DND-41 (cell line): ENCODE data around the gene LLPH.

ENCODE experiments used
- ATAC-seq: fragments of 200-7000 bp; cut with Tn5 transposase; 3 replicates; pipeline ENCODE4 v1.9.1; 2021; ENCODE audit warnings: low read depth; ENCODE audit not compliant: insufficient read depth
- DNase-seq: peaks from one replicate; pipeline ENCODE4 v3.0.0-alpha.2; 2020
- H2AFZ ChIP-seq: 2 replicates; pipeline ENCODE4 v1.6.0; 2012; ENCODE audit warnings: low read depth, low read length
- H3K27ac ChIP-seq: 2 replicates; pipeline ENCODE4 v1.5.1; 2012; ENCODE audit warnings: low read length, inconsistent platforms
- H3K27me3 ChIP-seq: fragments of 200-600 bp; sonication (generic); 2 replicates; pipeline ENCODE4 v1.6.0; 2012; ENCODE audit warnings: low read length, mild to moderate bottlenecking, inconsistent platforms; ENCODE audit not compliant: insufficient read depth, poor library complexity
- H3K36me3 ChIP-seq: 2 replicates; pipeline ENCODE4 v1.5.1; 2012; ENCODE audit warnings: low read length, inconsistent platforms; ENCODE audit not compliant: insufficient read depth
- H3K4me1 ChIP-seq: 2 replicates; pipeline ENCODE4 v1.5.1; 2012; ENCODE audit warnings: mild to moderate bottlenecking, low read length; ENCODE audit not compliant: insufficient read depth
- H3K4me2 ChIP-seq: 2 replicates; pipeline ENCODE4 v1.6.0; 2012; ENCODE audit warnings: mild to moderate bottlenecking, moderate library complexity, low read length, inconsistent platforms; ENCODE audit not compliant: insufficient read depth
- H3K4me3 ChIP-seq, 2 experiments: fragments of 200-600 bp in 1 of 2; shearing (Covaris generic) in 1 of 2; 2 replicates each; pipeline ENCODE4 v1.5.1; 2012 to 2016; ENCODE audit warnings: inconsistent platforms in 2 of 2, low read length in 2 of 2, mild to moderate bottlenecking in 2 of 2, low read depth in 1 of 2, moderate library complexity in 1 of 2
- H3K79me2 ChIP-seq: 2 replicates; pipeline ENCODE4 v1.6.0; 2012; ENCODE audit warnings: low read length, inconsistent platforms; ENCODE audit not compliant: insufficient read depth
- H3K9ac ChIP-seq: 2 replicates; pipeline ENCODE4 v1.6.0; 2012; ENCODE audit warnings: low read depth, mild to moderate bottlenecking, inconsistent platforms, low read length, moderate library complexity
- H3K9me3 ChIP-seq: 2 replicates; pipeline ENCODE4 v1.5.1; 2012; ENCODE audit warnings: low read length, moderate library complexity, mild to moderate bottlenecking, inconsistent platforms; ENCODE audit not compliant: insufficient read depth, severe bottlenecking
- H4K20me1 ChIP-seq: 2 replicates; pipeline ENCODE4 v1.6.0; 2012; ENCODE audit warnings: low read length; ENCODE audit not compliant: insufficient read depth
- EZH2 ChIP-seq: IDR thresholded peaks from 3 replicates; pipeline ENCODE4 v1.6.1; 2012; ENCODE audit warnings: borderline replicate concordance, low read depth, mild to moderate bottlenecking, moderate library complexity, low read length, inconsistent platforms; ENCODE audit not compliant: severe bottlenecking
- TF ChIP-seq, protein P1 (sequence below): IDR thresholded peaks from 2 replicates; pipeline ENCODE4 v1.5.1; 2012; ENCODE audit warnings: borderline replicate concordance, low read length, moderate library complexity, mild to moderate bottlenecking; ENCODE audit not compliant: poor library complexity, severe bottlenecking; ENCODE audit errors: extremely low read depth

Gene LLPH

DNA sequence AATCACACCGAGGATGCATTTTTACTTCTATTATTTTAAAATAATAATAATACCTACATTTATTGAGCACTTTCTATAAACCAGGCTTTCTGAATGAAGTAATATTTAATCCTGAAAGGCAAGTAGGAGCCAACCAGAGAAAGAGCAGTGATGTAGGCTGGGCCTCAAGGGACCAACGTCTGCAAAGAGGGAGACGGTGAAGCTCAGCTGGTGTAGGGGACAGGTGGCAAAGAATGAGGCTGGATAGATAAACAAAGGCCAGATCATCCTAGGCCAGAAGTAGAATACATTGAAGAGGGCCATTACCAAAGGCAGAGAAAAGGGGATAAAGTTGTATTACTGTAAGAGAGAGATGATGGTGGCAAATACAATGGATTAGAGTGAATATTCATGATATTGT is 40.1 kb upstream of the LLPH start:
- peak overlapping the region; percentile 72 for H3K4me2 ChIP-seq
- no peaks in the 10 kb centered on the region for H3K27me3 ChIP-seq
- peaks cover 32% of the 10 kb centered on the region for H3K4me1 ChIP-seq
- peaks cover 16% of the 10 kb centered on the region; the same call in 1 of the 2 replicates for H3K36me3 ChIP-seq
- DNase-seq, result no peak
- peak overlapping the region; percentile 100 for H3K27ac ChIP-seq
- H3K4me3 ChIP-seq, result peak overlapping the region; percentile 32 to 82; a peak in 3 of 4 replicates
- TF ChIP-seq, protein P1, sequence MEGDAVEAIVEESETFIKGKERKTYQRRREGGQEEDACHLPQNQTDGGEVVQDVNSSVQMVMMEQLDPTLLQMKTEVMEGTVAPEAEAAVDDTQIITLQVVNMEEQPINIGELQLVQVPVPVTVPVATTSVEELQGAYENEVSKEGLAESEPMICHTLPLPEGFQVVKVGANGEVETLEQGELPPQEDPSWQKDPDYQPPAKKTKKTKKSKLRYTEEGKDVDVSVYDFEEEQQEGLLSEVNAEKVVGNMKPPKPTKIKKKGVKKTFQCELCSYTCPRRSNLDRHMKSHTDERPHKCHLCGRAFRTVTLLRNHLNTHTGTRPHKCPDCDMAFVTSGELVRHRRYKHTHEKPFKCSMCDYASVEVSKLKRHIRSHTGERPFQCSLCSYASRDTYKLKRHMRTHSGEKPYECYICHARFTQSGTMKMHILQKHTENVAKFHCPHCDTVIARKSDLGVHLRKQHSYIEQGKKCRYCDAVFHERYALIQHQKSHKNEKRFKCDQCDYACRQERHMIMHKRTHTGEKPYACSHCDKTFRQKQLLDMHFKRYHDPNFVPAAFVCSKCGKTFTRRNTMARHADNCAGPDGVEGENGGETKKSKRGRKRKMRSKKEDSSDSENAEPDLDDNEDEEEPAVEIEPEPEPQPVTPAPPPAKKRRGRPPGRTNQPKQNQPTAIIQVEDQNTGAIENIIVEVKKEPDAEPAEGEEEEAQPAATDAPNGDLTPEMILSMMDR, result no peak
- TF ChIP-seq EZH2, result no peak
- H3K9ac ChIP-seq, result peak overlapping the region; percentile 69
- peaks cover 6% of the 10 kb centered on the region for H3K9me3 ChIP-seq
- no peaks in the 10 kb centered on the region for H4K20me1 ChIP-seq
- H3K79me2 ChIP-seq, result peaks cover 39% of the 10 kb centered on the region
- peak overlapping the region; percentile 89 for H2AFZ ChIP-seq
- no peak for ATAC-seq

GRCh38 chr12:66169221-66170170 is 38.9 kb upstream of the LLPH start, which contains the start of gene TMBIM4:
Gene TMBIM4 (minus strand): TSS chr12:66169996. CDS start chr12:66169951, 45 bp downstream.
- ATAC-seq, result peak; percentile 86
- Histone ChIP-seq H3K4me2 (peak within 1 kb of the TSS; percentile 72), H3K4me3 (peak within 1 kb of the TSS; percentile 32 to 82), H3K79me2 (peaks cover 50% of the 10 kb centered on the region), H2AFZ (peak within 1 kb of the TSS; percentile 89), H3K9ac (peak within 1 kb of the TSS; percentile 69), H3K27ac (peak within 1 kb of the TSS; percentile 100), H4K20me1 (no peaks in the 10 kb centered on the region), H3K36me3 (peaks cover 22% of the 10 kb centered on the region; the same call in 1 of the 2 replicates), H3K4me1 (peaks cover 32% of the 10 kb centered on the region), H3K9me3 (peaks cover 9% of the 10 kb centered on the region), H3K27me3 (no peaks in the 10 kb centered on the region)
- no peak for TF ChIP-seq EZH2
- TF ChIP-seq, protein P1, result peak; percentile 47
- peak; percentile 89 for DNase-seq

- DNase-seq (no peak), ATAC-seq (no peak)
- no peak overlapping the region; the same call in 1 of the 2 replicates for H2AFZ ChIP-seq
- no peaks in the 10 kb centered on the region for H3K27me3 ChIP-seq
- TF ChIP-seq EZH2, result no peak
- TF ChIP-seq, protein P1, result no peak
- H3K4me1 ChIP-seq, result peaks cover 32% of the 10 kb centered on the region
- H4K20me1 ChIP-seq, result 0 out of 2 replicates have a peak, but pooled peaks cover 3% of the 10 kb centered on the region
- peak overlapping the region; percentile 69 for H3K9ac ChIP-seq
- H3K79me2 ChIP-seq, result peaks cover 61% of the 10 kb centered on the region
- peak overlapping the region; percentile 32 to 82; a peak in 3 of 4 replicates for H3K4me3 ChIP-seq
- H3K36me3 ChIP-seq, result peaks cover 22% of the 10 kb centered on the region; the same call in 1 of the 2 replicates
- peaks cover 5% of the 10 kb centered on the region for H3K9me3 ChIP-seq
- peak overlapping the region; percentile 100 for H3K27ac ChIP-seq
- H3K4me2 ChIP-seq, result peak overlapping the region; percentile 72
Measured at GRCh38 chr12:66168410-66168809, 37.9 kb upstream of the LLPH start.
